ENCODE data around the gene ACOXL.

DNA sequence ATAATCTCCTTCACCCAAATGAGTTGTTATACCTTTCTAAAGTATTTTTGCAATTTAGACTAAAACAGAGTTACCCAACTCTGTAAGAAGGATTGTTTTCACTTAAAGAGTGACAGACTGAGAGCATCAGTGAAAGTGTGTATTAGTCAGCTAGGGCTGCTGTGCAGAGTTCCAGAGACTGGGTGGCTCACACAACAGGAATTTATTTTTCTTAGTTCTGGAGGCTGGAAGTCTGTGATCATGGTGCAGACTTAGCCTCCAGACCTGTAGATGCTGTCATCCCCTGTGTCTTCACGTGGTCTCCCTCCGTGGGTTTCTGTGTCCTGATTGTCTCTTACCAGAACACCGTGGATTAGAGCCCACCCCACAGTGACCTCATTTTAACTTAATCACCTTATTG, 428.4 kb downstream of the ACOXL start:
- no peak for TF ChIP-seq POLR2A (IDR thresholded peaks at IDR 0.05; ENCODE audit: low read length)
- TF ChIP-seq GATA1 (IDR thresholded peaks at IDR 0.05; ENCODE audit: low read depth, low read length) = no peak

All from erythroblast (primary cell).